NCI-H1092 (cell line): ENCODE measurements around the gene CRIM1.
"Not testable (repeated sequence)": the region's sequence is repeated elsewhere in the genome, so short reads cannot be mapped to it uniquely, and the experiment has no call there.

Experiments
- DNase-seq: peaks from one replicate; lab custom pipeline; 2025; lab: John Stamatoyannopoulos, UW

The CRIM1 gene, protein sequence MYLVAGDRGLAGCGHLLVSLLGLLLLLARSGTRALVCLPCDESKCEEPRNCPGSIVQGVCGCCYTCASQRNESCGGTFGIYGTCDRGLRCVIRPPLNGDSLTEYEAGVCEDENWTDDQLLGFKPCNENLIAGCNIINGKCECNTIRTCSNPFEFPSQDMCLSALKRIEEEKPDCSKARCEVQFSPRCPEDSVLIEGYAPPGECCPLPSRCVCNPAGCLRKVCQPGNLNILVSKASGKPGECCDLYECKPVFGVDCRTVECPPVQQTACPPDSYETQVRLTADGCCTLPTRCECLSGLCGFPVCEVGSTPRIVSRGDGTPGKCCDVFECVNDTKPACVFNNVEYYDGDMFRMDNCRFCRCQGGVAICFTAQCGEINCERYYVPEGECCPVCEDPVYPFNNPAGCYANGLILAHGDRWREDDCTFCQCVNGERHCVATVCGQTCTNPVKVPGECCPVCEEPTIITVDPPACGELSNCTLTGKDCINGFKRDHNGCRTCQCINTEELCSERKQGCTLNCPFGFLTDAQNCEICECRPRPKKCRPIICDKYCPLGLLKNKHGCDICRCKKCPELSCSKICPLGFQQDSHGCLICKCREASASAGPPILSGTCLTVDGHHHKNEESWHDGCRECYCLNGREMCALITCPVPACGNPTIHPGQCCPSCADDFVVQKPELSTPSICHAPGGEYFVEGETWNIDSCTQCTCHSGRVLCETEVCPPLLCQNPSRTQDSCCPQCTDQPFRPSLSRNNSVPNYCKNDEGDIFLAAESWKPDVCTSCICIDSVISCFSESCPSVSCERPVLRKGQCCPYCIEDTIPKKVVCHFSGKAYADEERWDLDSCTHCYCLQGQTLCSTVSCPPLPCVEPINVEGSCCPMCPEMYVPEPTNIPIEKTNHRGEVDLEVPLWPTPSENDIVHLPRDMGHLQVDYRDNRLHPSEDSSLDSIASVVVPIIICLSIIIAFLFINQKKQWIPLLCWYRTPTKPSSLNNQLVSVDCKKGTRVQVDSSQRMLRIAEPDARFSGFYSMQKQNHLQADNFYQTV

GRCh38 chr2:36355151-36355889, at the start of gene CRIM1:
Gene CRIM1 (plus strand): TSS chr2:36355778. CDS start chr2:36356293, 515 bp downstream.
- DNase-seq = no peak

- DNase-seq = no peak
Observed at GRCh38 chr2:36307441-36307840, 48.1 kb upstream of the CRIM1 start.

DNA sequence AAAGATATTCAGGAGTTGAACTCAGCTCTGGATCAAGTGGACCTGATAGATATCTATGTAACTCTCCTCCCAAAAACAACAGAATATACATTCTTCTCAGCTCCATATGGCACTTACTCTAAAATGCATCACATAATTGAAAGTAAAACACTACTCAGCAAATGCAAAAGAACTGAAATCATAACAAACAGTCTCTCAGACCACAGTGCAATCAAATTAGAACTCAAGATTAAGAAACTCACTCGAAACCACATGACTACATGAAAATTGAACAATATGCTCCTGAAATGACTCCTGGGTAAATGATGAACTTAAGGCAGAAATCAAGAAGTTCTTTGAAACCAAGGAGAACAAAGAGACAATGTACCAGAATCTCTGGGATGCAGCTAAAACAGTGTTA, 45.1 kb upstream of the CRIM1 start:
- not testable (repeated sequence) for DNase-seq

- no peak for DNase-seq
Observed at GRCh38 chr2:36318547-36318946, 37.0 kb upstream of the CRIM1 start.

- DNase-seq = no peak
Observed at GRCh38 chr2:36322108-36322507, 33.5 kb upstream of the CRIM1 start.

- no peak for DNase-seq
Observed at GRCh38 chr2:36326286-36326685, 29.3 kb upstream of the CRIM1 start.

DNA sequence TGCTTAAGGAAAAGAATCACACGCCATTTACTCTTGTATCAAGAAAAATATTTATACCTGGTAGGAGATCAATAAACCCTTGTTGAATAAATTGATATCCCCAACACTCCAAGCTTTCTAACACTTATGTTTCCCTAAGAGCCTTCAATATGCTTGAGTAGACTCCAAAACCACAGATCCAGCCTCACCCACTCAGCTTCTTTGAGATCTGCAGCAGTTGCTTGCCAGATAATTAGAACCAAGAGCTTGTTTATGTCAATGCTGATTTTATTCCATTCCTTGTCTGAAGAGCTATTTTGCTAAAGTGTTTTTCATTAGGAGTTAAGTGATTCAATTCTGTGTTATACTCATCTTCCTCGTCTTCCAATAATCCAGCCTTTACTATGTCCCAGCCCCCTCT, 26.3 kb upstream of the CRIM1 start:
- DNase-seq = no peak

GRCh38 chr2:36329746-36330472, 25.7 kb upstream of the CRIM1 start:
- DNase-seq = no peak

GRCh38 chr2:36330473-36331395, 24.8 kb upstream of the CRIM1 start:
- no peak for DNase-seq

GRCh38 chr2:36333350-36334012, 22.1 kb upstream of the CRIM1 start:
- no peak for DNase-seq

- DNase-seq = no peak
Observed at GRCh38 chr2:36335597-36335996, 20.0 kb upstream of the CRIM1 start.

DNA sequence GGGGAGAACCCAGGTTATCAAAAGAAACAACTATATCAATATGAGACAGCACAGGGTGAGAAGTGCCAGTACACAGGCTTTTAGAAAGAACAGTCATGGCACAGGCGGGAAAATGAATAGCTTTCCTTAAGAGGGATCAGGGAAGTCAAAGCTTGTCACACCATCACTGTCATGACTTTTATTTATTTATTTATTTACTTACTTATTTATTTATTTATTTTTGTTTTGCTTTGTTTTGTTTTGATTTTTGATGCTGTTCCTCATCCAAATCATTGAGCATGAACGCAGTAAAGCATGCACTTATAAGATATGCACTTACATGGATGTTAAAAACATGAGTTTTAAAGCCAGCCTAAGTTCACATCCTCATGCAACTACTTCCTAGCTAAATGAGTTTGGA, 19.3 kb upstream of the CRIM1 start:
- DNase-seq = no peak

DNA sequence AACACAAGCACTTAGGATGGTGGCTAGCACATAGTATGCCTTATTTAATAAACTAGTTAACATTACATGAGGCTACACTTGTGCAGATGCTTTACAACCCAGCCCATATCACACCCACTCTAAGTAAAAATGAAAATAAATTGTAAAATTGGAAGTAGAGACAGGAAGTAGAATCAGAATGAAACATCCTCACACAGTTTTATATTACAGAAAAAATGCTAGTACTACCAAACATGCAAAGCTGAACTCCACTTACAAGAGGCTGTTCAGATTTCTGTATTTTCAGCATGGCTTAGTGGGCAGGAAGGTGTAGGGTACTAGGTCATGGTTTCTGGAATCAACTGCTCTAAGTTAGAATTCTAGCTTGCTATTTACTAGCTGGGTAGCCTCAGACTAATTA, 18.2 kb upstream of the CRIM1 start:
- no peak for DNase-seq

- DNase-seq = no peak
Observed at GRCh38 chr2:36338124-36338826, 17.3 kb upstream of the CRIM1 start.

- no peak for DNase-seq
Observed at GRCh38 chr2:36338827-36339145, 16.8 kb upstream of the CRIM1 start.

- no peak for DNase-seq
Observed at GRCh38 chr2:36339607-36340218, 15.9 kb upstream of the CRIM1 start.

DNA sequence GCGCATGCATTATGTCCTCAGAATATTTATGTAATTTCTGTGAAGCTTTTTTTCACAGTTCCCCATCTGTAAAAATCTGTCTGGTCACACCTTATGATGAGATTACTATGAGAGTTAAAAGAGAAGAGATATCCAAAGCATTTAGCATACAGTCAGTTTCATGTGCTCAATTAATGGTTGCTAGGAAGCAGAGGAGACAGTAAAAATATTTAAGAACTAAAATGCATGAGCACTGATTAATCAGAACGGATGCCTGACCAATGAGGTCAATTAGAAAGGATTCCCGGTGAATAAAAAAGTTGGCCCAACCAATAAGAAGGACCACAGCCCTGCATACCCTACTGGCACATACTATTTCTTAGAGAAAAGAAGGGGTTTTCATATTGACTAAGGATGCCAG, 12.0 kb upstream of the CRIM1 start:
- no peak for DNase-seq

DNA sequence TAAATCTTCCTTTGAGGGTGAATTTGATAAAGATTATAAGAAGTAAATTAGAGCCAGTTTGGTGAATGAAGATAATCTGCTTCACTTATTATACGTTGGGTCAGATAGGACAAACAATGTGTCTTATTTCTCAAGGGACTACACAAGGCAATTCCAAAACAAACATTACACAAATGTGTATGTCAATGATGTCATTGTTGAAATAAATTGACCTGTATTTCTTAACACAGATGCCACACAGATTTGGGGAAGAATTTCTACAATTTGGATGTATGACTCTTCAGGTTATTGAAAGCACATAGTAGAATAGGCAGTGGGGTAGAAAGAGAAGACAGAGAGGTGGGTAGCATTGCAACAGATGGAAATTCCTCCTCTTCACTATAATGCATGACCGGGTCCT, 6.9 kb upstream of the CRIM1 start:
- DNase-seq = no peak

DNA sequence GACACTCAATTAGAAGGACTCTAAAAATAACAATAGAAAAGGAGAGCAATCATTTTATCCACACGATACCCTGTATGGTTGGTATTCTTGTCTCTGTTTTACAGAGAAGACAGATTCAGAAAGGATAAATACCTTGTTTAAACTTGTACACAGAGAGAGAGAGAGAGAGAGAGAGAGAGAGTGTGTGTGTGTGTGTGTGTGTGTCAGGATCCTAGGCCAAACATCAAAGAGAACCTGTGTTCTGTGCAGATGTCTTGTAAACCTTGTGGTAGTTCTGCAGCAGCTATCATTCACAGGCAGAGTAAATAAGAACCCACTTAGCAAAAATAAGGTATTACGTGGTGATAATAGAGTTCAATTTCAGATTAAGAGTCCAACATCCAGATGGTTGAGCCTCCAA, 4.3 kb upstream of the CRIM1 start:
- no peak for DNase-seq
